ENCODE measurements around the gene MYMK. TPM values are rescaled to one million over a fixed set of nuclear protein-coding genes. Genes with fewer than 3 reads are reported as not detected.

The MYMK gene
- total and polyA plus RNA-seq, 2 of the 4 experiments (the other 2 are of a cell fraction): not detected

- H3K79me1 ChIP-seq (ENCODE audit: low read depth in 1 of 2, low read length in 2 of 2): no peaks in the 10 kb centered on the region
- in situ Hi-C loops (cut with MboI; ENCODE audit: low sequenced_read_pairs) (no loop called here), dilution Hi-C loops (cut with HindIII; ENCODE audit: low sequenced_read_pairs, unreplicated experiment) (no loop called here), intact Hi-C loops (cut with micrococcal nuclease) (no loop called here)
- H3K9ac ChIP-seq (ENCODE audit: low read depth, low read length): no peak overlapping the region
- no peak overlapping the region for H3K23ac ChIP-seq (ENCODE audit: low read depth, low read length)
- H4K8ac ChIP-seq (ENCODE audit: low read depth in 2 of 2, low read length in 2 of 2): no peak overlapping the region
- no peak overlapping the region for H2AK9ac ChIP-seq (replicated peaks; ENCODE audit: low read depth, low read length, poor library complexity)
- no peak for DNase-seq
- 36% methylated on average over 6 of the region's 14 CpGs; no CpG with 5 or more reads in 1 of the 2 experiments for WGBS, 2 experiments (ENCODE audit: extremely low coverage in 2 of 2, insufficient read length in 1 of 2)
- no peak overlapping the region for H2AK5ac ChIP-seq (ENCODE audit: low read depth, low read length)
- BruUV-seq (replicated peaks): no TSS peak
- peak; percentile 21; the same call in 1 of the 2 replicates for ATAC-seq (ENCODE audit: low read depth)
- no peak overlapping the region for H3K56ac ChIP-seq (ENCODE audit: extremely low read depth, insufficient read depth, low read length)
- H3K4me3 ChIP-seq (ENCODE audit: insufficient read depth, low read depth, low read length): no peak overlapping the region
- no peak overlapping the region for H3K27ac ChIP-seq (ENCODE audit: insufficient read depth, low read length)
- no peak overlapping the region for H2BK5ac ChIP-seq (ENCODE audit: low read depth, low read length, poor library complexity, severe bottlenecking)
- no peak overlapping the region for H3K14ac ChIP-seq (replicated peaks; ENCODE audit: low read depth, low read length)
- no peaks in the 10 kb centered on the region for H3K36me3 ChIP-seq (ENCODE audit: control insufficient read depth, insufficient read depth, low read length)
- H3K4me1 ChIP-seq (ENCODE audit: control insufficient read depth, insufficient read depth, low read length): peaks cover under 1% of the 10 kb centered on the region; the same call in 1 of the 2 replicates
- H3K9me1 ChIP-seq (ENCODE audit: insufficient read depth, low read length): peaks cover 6% of the 10 kb centered on the region; the same call in 1 of the 2 replicates
- H3K18ac ChIP-seq (ENCODE audit: low read depth, low read length): no peak overlapping the region
- CTCF ChIA-PET: no interaction called here
- no peaks in the 10 kb centered on the region for H3K9me3 ChIP-seq (ENCODE audit: control insufficient read depth, insufficient read depth, low read length)
- H2AFZ ChIP-seq (replicated peaks; ENCODE audit: low read length, poor library complexity): no peak overlapping the region
- no peak overlapping the region for H2BK20ac ChIP-seq (ENCODE audit: low read depth, low read length)
- H2BK15ac ChIP-seq (ENCODE audit: low read depth, low read length): no peak overlapping the region
- no peak overlapping the region for H3K4me2 ChIP-seq (ENCODE audit: low read depth, low read length)
- peaks cover 3% of the 10 kb centered on the region; the same call in 1 of the 2 replicates for H4K20me1 ChIP-seq (ENCODE audit: insufficient read depth, low read length)
- TF ChIP-seq RAD21 (IDR thresholded peaks at IDR 0.05; ENCODE audit: low read length) (no peak), BHLHE40 (IDR thresholded peaks at IDR 0.05; ENCODE audit: low read depth, low read length) (no peak), SMC3 (IDR thresholded peaks at IDR 0.05; ENCODE audit: low read depth, low read length) (no peak), POLR2A (IDR thresholded peaks at IDR 0.05; ENCODE audit: low read depth, low read length) (no peak), MAZ (IDR thresholded peaks at IDR 0.05; ENCODE audit: borderline replicate concordance, low read depth, low read length) (no peak), CEBPB (IDR thresholded peaks at IDR 0.05; ENCODE audit: low read depth, low read length) (no peak), RFX5 (IDR thresholded peaks at IDR 0.05; ENCODE audit: low read depth, low read length) (no peak), RCOR1 (IDR thresholded peaks at IDR 0.05; ENCODE audit: insufficient replicate concordance, low read length) (no peak), CHD1 (IDR thresholded peaks at IDR 0.05; ENCODE audit: low read depth, low read length) (no peak)
- TF ChIP-seq, protein P1, sequence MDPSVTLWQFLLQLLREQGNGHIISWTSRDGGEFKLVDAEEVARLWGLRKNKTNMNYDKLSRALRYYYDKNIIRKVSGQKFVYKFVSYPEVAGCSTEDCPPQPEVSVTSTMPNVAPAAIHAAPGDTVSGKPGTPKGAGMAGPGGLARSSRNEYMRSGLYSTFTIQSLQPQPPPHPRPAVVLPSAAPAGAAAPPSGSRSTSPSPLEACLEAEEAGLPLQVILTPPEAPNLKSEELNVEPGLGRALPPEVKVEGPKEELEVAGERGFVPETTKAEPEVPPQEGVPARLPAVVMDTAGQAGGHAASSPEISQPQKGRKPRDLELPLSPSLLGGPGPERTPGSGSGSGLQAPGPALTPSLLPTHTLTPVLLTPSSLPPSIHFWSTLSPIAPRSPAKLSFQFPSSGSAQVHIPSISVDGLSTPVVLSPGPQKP (IDR thresholded peaks at IDR 0.05; ENCODE audit: borderline replicate concordance, low read depth, low read length): no peak
- H2BK120ac ChIP-seq (ENCODE audit: low read depth, low read length): no peak overlapping the region
- no peak overlapping the region for H3K4ac ChIP-seq (ENCODE audit: low read depth, low read length)
- H4K5ac ChIP-seq (ENCODE audit: low read depth, low read length): no peak overlapping the region
- no peak overlapping the region for H4K91ac ChIP-seq (ENCODE audit: insufficient read depth, low read depth, low read length)
- peaks cover 48% of the 10 kb centered on the region for H3K27me3 ChIP-seq (ENCODE audit: control insufficient read depth, insufficient read depth, low read length)
- POLR2A ChIA-PET (ENCODE audit: unreplicated experiment): no interaction called here
These were observed 10.1 kb downstream of the MYMK start for GRCh38 chr9:133514460-133515239.
